ENCODE results near the gene CEMIP. TPM values are rescaled to one million over a fixed set of nuclear protein-coding genes. Genes with fewer than 3 reads are reported as not detected.

The CEMIP gene
- 5.9 TPM for total RNA-seq
- long read RNA-seq, partial matches to known transcripts, result 13 of 20 reads
- long read RNA-seq, other reads (novel, unspliced or antisense), result 7 of 20 reads

GRCh38 chr15:80778964-80779657 lies at the start of gene CEMIP:
Gene CEMIP, plus strand, starts transcription at chr15:80779370. Its CDS starts 94,510 bp downstream, at chr15:80873880.
- no peak for DNase-seq (ENCODE audit: low spot score)

- no peak for DNase-seq (ENCODE audit: low spot score)
Measured at GRCh38 chr15:80730387-80730786, 48.8 kb upstream of the CEMIP start.

- DNase-seq (ENCODE audit: low spot score), result no peak
Measured at GRCh38 chr15:80730926-80731325, 48.2 kb upstream of the CEMIP start.

- DNase-seq (ENCODE audit: low spot score), result no peak
Measured at GRCh38 chr15:80732167-80732566, 47.0 kb upstream of the CEMIP start.

GRCh38 chr15:80732818-80733217 lies 46.4 kb upstream of the CEMIP start:
- no peak for DNase-seq (ENCODE audit: low spot score)

- DNase-seq (ENCODE audit: low spot score), result no peak
Measured at GRCh38 chr15:80733460-80733859, 45.7 kb upstream of the CEMIP start.

- no peak for DNase-seq (ENCODE audit: low spot score)
Measured at GRCh38 chr15:80735344-80735743, 43.8 kb upstream of the CEMIP start.

GRCh38 chr15:80736560-80736959 lies 42.6 kb upstream of the CEMIP start:
- DNase-seq (ENCODE audit: low spot score), result no peak

GRCh38 chr15:80739919-80740318 lies 39.3 kb upstream of the CEMIP start:
- DNase-seq (ENCODE audit: low spot score), result no peak

- no peak for DNase-seq (ENCODE audit: low spot score)
Measured at GRCh38 chr15:80742081-80742480, 37.1 kb upstream of the CEMIP start.

GRCh38 chr15:80743189-80743833 lies 35.9 kb upstream of the CEMIP start:
- DNase-seq (ENCODE audit: low spot score), result no peak

- DNase-seq (ENCODE audit: low spot score), result no peak
Measured at GRCh38 chr15:80744415-80744814, 34.8 kb upstream of the CEMIP start.

GRCh38 chr15:80744826-80745225 lies 34.3 kb upstream of the CEMIP start:
- DNase-seq (ENCODE audit: low spot score), result no peak

- no peak for DNase-seq (ENCODE audit: low spot score)
Measured at GRCh38 chr15:80745888-80746287, 33.3 kb upstream of the CEMIP start.

GRCh38 chr15:80747317-80748053 lies 31.7 kb upstream of the CEMIP start:
- DNase-seq (ENCODE audit: low spot score), result no peak

GRCh38 chr15:80749589-80749988 lies 29.6 kb upstream of the CEMIP start:
- no peak for DNase-seq (ENCODE audit: low spot score)

GRCh38 chr15:80750575-80750974 lies 28.6 kb upstream of the CEMIP start:
- DNase-seq (ENCODE audit: low spot score), result no peak

GRCh38 chr15:80752204-80752603 lies 27.0 kb upstream of the CEMIP start:
- no peak for DNase-seq (ENCODE audit: low spot score)

- DNase-seq (ENCODE audit: low spot score), result no peak
Measured at GRCh38 chr15:80753161-80753560, 26.0 kb upstream of the CEMIP start.

- DNase-seq (ENCODE audit: low spot score), result no peak
Measured at GRCh38 chr15:80754014-80754413, 25.2 kb upstream of the CEMIP start.

GRCh38 chr15:80755885-80756284 lies 23.3 kb upstream of the CEMIP start:
- DNase-seq (ENCODE audit: low spot score), result no peak

GRCh38 chr15:80758130-80758745 lies 20.9 kb upstream of the CEMIP start:
- DNase-seq (ENCODE audit: low spot score), result no peak
